Measurements from ENCODE around the gene MCRIP2. TPM values are rescaled to one million over a fixed set of nuclear protein-coding genes. Genes with fewer than 3 reads are reported as not detected.

The MCRIP2 gene
- total and polyA plus RNA-seq, 2 experiments from 2014 or later, result 64.3 to 67.7 TPM

DNA sequence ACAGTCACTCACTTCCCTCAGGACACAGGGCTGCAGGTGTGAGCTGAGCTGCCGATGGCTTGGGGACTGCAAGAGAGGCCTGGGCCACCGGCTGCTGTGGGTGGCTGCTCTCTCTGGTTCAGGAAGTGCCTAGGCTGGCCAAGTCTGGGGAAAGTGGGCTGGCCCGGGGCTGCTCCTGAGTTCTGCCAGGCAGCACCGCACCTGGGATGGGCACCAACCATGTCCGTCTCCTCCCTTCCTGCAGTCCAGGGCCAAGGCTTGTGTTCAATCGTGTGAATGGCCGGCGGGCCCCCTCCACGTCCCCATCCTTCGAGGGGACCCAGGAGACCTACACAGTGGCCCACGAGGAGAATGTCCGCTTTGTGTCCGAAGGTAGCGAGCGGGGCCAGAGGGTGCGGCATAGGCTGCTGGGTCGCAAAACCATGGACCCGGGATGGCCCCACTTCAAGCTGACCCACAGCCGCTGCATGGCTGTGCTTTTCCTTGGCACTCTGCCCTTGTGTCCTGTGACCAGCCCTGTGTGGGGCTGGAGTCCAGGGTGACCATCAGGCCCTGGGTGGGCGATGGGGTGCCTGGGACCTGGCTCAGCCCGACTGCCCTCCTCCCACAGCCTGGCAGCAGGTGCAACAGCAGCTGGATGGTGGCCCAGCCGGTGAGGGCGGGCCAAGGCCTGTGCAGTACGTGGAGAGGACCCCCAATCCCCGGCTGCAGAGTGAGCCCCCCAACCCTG is 5.7 kb downstream of the MCRIP2 start (continued):
- TF ChIP-seq, protein P1, sequence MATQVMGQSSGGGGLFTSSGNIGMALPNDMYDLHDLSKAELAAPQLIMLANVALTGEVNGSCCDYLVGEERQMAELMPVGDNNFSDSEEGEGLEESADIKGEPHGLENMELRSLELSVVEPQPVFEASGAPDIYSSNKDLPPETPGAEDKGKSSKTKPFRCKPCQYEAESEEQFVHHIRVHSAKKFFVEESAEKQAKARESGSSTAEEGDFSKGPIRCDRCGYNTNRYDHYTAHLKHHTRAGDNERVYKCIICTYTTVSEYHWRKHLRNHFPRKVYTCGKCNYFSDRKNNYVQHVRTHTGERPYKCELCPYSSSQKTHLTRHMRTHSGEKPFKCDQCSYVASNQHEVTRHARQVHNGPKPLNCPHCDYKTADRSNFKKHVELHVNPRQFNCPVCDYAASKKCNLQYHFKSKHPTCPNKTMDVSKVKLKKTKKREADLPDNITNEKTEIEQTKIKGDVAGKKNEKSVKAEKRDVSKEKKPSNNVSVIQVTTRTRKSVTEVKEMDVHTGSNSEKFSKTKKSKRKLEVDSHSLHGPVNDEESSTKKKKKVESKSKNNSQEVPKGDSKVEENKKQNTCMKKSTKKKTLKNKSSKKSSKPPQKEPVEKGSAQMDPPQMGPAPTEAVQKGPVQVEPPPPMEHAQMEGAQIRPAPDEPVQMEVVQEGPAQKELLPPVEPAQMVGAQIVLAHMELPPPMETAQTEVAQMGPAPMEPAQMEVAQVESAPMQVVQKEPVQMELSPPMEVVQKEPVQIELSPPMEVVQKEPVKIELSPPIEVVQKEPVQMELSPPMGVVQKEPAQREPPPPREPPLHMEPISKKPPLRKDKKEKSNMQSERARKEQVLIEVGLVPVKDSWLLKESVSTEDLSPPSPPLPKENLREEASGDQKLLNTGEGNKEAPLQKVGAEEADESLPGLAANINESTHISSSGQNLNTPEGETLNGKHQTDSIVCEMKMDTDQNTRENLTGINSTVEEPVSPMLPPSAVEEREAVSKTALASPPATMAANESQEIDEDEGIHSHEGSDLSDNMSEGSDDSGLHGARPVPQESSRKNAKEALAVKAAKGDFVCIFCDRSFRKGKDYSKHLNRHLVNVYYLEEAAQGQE (IDR thresholded peaks at IDR 0.05; ENCODE audit: unreplicated experiment), result no peak
- TF ChIP-seq CREB1 (CRISPR knock-in tag; IDR thresholded peaks at IDR 0.05; ENCODE audit: low read depth), result no peak
- TF ChIP-seq, protein P2, sequence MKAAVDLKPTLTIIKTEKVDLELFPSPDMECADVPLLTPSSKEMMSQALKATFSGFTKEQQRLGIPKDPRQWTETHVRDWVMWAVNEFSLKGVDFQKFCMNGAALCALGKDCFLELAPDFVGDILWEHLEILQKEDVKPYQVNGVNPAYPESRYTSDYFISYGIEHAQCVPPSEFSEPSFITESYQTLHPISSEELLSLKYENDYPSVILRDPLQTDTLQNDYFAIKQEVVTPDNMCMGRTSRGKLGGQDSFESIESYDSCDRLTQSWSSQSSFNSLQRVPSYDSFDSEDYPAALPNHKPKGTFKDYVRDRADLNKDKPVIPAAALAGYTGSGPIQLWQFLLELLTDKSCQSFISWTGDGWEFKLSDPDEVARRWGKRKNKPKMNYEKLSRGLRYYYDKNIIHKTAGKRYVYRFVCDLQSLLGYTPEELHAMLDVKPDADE (IDR thresholded peaks at IDR 0.05), result no peak
- TF ChIP-seq ZNF114 (CRISPR knock-in tag; IDR thresholded peaks at IDR 0.05), result no peak
- TF ChIP-seq, protein P3, sequence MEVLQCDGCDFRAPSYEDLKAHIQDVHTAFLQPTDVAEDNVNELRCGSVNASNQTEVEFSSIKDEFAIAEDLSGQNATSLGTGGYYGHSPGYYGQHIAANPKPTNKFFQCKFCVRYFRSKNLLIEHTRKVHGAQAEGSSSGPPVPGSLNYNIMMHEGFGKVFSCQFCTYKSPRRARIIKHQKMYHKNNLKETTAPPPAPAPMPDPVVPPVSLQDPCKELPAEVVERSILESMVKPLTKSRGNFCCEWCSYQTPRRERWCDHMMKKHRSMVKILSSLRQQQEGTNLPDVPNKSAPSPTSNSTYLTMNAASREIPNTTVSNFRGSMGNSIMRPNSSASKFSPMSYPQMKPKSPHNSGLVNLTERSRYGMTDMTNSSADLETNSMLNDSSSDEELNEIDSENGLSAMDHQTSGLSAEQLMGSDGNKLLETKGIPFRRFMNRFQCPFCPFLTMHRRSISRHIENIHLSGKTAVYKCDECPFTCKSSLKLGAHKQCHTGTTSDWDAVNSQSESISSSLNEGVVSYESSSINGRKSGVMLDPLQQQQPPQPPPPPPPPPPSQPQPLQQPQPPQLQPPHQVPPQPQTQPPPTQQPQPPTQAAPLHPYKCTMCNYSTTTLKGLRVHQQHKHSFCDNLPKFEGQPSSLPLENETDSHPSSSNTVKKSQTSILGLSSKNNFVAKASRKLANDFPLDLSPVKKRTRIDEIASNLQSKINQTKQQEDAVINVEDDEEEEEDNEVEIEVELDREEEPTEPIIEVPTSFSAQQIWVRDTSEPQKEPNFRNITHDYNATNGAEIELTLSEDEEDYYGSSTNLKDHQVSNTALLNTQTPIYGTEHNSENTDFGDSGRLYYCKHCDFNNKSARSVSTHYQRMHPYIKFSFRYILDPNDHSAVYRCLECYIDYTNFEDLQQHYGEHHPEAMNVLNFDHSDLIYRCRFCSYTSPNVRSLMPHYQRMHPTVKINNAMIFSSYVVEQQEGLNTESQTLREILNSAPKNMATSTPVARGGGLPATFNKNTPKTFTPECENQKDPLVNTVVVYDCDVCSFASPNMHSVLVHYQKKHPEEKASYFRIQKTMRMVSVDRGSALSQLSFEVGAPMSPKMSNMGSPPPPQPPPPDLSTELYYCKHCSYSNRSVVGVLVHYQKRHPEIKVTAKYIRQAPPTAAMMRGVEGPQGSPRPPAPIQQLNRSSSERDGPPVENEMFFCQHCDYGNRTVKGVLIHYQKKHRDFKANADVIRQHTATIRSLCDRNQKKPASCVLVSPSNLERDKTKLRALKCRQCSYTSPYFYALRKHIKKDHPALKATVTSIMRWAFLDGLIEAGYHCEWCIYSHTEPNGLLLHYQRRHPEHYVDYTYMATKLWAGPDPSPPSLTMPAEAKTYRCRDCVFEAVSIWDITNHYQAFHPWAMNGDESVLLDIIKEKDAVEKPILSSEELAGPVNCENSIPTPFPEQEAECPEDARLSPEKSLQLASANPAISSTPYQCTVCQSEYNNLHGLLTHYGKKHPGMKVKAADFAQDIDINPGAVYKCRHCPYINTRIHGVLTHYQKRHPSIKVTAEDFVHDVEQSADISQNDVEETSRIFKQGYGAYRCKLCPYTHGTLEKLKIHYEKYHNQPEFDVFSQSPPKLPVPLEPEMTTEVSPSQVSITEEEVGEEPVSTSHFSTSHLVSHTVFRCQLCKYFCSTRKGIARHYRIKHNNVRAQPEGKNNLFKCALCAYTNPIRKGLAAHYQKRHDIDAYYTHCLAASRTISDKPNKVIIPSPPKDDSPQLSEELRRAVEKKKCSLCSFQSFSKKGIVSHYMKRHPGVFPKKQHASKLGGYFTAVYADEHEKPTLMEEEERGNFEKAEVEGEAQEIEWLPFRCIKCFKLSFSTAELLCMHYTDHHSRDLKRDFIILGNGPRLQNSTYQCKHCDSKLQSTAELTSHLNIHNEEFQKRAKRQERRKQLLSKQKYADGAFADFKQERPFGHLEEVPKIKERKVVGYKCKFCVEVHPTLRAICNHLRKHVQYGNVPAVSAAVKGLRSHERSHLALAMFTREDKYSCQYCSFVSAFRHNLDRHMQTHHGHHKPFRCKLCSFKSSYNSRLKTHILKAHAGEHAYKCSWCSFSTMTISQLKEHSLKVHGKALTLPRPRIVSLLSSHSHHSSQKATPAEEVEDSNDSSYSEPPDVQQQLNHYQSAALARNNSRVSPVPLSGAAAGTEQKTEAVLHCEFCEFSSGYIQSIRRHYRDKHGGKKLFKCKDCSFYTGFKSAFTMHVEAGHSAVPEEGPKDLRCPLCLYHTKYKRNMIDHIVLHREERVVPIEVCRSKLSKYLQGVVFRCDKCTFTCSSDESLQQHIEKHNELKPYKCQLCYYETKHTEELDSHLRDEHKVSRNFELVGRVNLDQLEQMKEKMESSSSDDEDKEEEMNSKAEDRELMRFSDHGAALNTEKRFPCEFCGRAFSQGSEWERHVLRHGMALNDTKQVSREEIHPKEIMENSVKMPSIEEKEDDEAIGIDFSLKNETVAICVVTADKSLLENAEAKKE (CRISPR knock-in tag; IDR thresholded peaks at IDR 0.05), result no peak

Measured in GM23338 (cell line).